Right ventricle myocardium inferior (tissue), 1 donor: ENCODE measurements around the gene ZNF521. TPM values are rescaled to one million over a fixed set of nuclear protein-coding genes. Genes with fewer than 3 reads are reported as not detected.
"Not testable (repeated sequence)": the region's sequence is repeated elsewhere in the genome, so short reads cannot be mapped to it uniquely, and the experiment has no call there.

Source experiments
- ATAC-seq: fragments of 200-7000 bp; cut with Tn5 transposase; one replicate; pipeline ENCODE4 v1.9.1; 2020; ENCODE audit warnings: mild to moderate bottlenecking, moderate library complexity
- DNase-seq: peaks from one replicate; pipeline ENCODE4 v3.0.0; 2021; ENCODE audit errors: missing footprints
- intact Hi-C: fragments of 100-400 bp; cut with DNase I; formaldehyde crosslinking; loops from one replicate; pipeline ENCODE4 v1.11.0; 2022
- total RNA-seq: library from RNA; stranded (reverse); fragmentation: NEBNext Ultra II Directional; extraction: Animal tissue kit (Norgen Biotek cat#: 25700); gene quantifications from one replicate; pipeline ENCODE4 v1.2.1, GENCODE V29; 2021
- donor health status: DM: no; HTN: yes; CAD: no; lungs with severe emphysema.

ZNF521 gene
- total RNA-seq, 1 donor from 2014 or later: 29.6 TPM

- intact Hi-C loops: no loop called here
- DNase-seq (no peak), ATAC-seq (peak; percentile 65)
Observed at GRCh38 chr18:25275412-25276001, 76.5 kb downstream of the ZNF521 start.

- no peak for ATAC-seq
- intact Hi-C loops: no loop called here
- no peak for DNase-seq
Observed at GRCh38 chr18:25274926-25275325, 77.0 kb downstream of the ZNF521 start.

GRCh38 chr18:25266931-25267527 is 84.9 kb downstream of the ZNF521 start:
- DNase-seq, ATAC-seq, intact Hi-C loops: not testable (repeated sequence)

- intact Hi-C loops: no loop called here
- peak; percentile 48 for ATAC-seq
- DNase-seq: no peak
Observed at GRCh38 chr18:25262920-25263319, 89.0 kb downstream of the ZNF521 start.

GRCh38 chr18:25261768-25262167 is 90.2 kb downstream of the ZNF521 start:
- ATAC-seq: no peak
- no peak for DNase-seq
- intact Hi-C loops: no loop called here

GRCh38 chr18:25256439-25256838 is 95.5 kb downstream of the ZNF521 start:
- ATAC-seq (no peak), DNase-seq (no peak)

GRCh38 chr18:25253779-25254178 is 98.2 kb downstream of the ZNF521 start:
- ATAC-seq (peak; percentile 46), DNase-seq (no peak)
- intact Hi-C loops: no loop called here

More at GRCh38 chr18:25256439-25256838, 95.5 kb downstream of the ZNF521 start:
- intact Hi-C loops: no loop called here

GRCh38 chr18:25253136-25253535 is 98.8 kb downstream of the ZNF521 start:
- DNase-seq: no peak
- intact Hi-C loops: no loop called here
- no peak for ATAC-seq

GRCh38 chr18:25251068-25251467 is 100.9 kb downstream of the ZNF521 start:
- DNase-seq: no peak
- no peak for ATAC-seq
- intact Hi-C loops: no loop called here

GRCh38 chr18:25250474-25250851 is 101.5 kb downstream of the ZNF521 start:
- DNase-seq: no peak
- intact Hi-C loops: no loop called here
- ATAC-seq: no peak

- ATAC-seq: no peak
- DNase-seq: no peak
- intact Hi-C loops: no loop called here
Observed at GRCh38 chr18:25248755-25249154, 103.2 kb downstream of the ZNF521 start.

- DNase-seq (no peak), ATAC-seq (no peak)
- intact Hi-C loops: no loop called here
Observed at GRCh38 chr18:25247725-25248124, 104.2 kb downstream of the ZNF521 start.

- intact Hi-C loops: no loop called here
- no peak for ATAC-seq
- DNase-seq: no peak
Observed at GRCh38 chr18:25244924-25245698, 106.9 kb downstream of the ZNF521 start.

GRCh38 chr18:25244170-25244569 is 107.8 kb downstream of the ZNF521 start:
- no peak for DNase-seq
- peak; percentile 16 for ATAC-seq
- intact Hi-C loops: no loop called here

- ATAC-seq (no peak), DNase-seq (no peak)
- intact Hi-C loops: no loop called here
Observed at GRCh38 chr18:25243754-25244153, 108.2 kb downstream of the ZNF521 start.

GRCh38 chr18:25243257-25243656 is 108.7 kb downstream of the ZNF521 start:
- intact Hi-C loops: no loop called here
- no peak for ATAC-seq
- no peak for DNase-seq

GRCh38 chr18:25240420-25240770 is 111.6 kb downstream of the ZNF521 start:
- intact Hi-C loops: no loop called here
- no peak for ATAC-seq
- DNase-seq: no peak

GRCh38 chr18:25239581-25240419 is 112.2 kb downstream of the ZNF521 start:
- no peak for ATAC-seq
- no peak for DNase-seq
- intact Hi-C loops: no loop called here

- intact Hi-C loops: no loop called here
- no peak for ATAC-seq
Observed at GRCh38 chr18:25239151-25239550, 112.8 kb downstream of the ZNF521 start.

More at GRCh38 chr18:25239151-25239550, 112.8 kb downstream of the ZNF521 start:
- DNase-seq: no peak
